Thoracic aorta (tissue), 2 donors: Measurements from ENCODE around the gene EPGN. TPM values are rescaled to one million over a fixed set of nuclear protein-coding genes. Genes with fewer than 3 reads are reported as not detected.

Experiments
- ATAC-seq: fragments of 150-250 bp; one replicate; pipeline ENCODE4 v1.8.0; 2017; ENCODE audit warnings: low read depth; ENCODE audit not compliant: insufficient number of reproducible peaks, low FRiP score
- DNase-seq: peaks from one replicate; pipeline ENCODE4 v3.0.0-alpha.2; 2020; ENCODE audit warnings: low spot score
- H3K27ac ChIP-seq, 2 donors: fragments of 200-600 bp; sonication (generic); 1 replicate in 1 of 2; 2 replicates in 1 of 2; pipeline ENCODE4 v1.5.1; 2016; ENCODE audit warnings: mild to moderate bottlenecking in 2 of 2, moderate library complexity in 2 of 2
- H3K27me3 ChIP-seq: fragments of 200-600 bp; sonication (generic); replicated peaks from 2 replicates; pipeline ENCODE4 v1.6.0; 2016; ENCODE audit warnings: mild to moderate bottlenecking; ENCODE audit not compliant: insufficient read depth
- H3K36me3 ChIP-seq: fragments of 200-600 bp; sonication (generic); one replicate; pipeline ENCODE4 v1.5.1; 2016
- H3K4me1 ChIP-seq, 2 donors: fragments of 200-600 bp; sonication (generic); 1 replicate in 1 of 2; 2 replicates in 1 of 2; pipeline versions ENCODE4 v1.5.1 to v1.6.0; 2016; ENCODE audit warnings: low read depth in 2 of 2, mild to moderate bottlenecking in 1 of 2; ENCODE audit not compliant: control insufficient read depth in 1 of 2
- H3K4me3 ChIP-seq: fragments of 200-600 bp; sonication (generic); 2 replicates; pipeline ENCODE4 v1.5.1; 2016; ENCODE audit warnings: mild to moderate bottlenecking
- H3K9me3 ChIP-seq: fragments of 200-600 bp; sonication (generic); 2 replicates; pipeline ENCODE4 v1.5.1; 2016
- CTCF ChIP-seq: fragments of 200-600 bp; sonication (generic); IDR thresholded peaks from one replicate; pipeline ENCODE4 v1.5.1; 2019; ENCODE audit warnings: antibody characterized with exemption
- total RNA-seq, 2 donors: library from RNA; depleted of rRNA; stranded (reverse); fragments of >200 nt; gene quantifications; one replicate each; pipeline versions ENCODE4 v1.1.0 to v1.2.3, GENCODE V29; 2016

The EPGN gene
- total RNA-seq, 2 donors from 2014 or later, result 1.6 TPM; not detected in 1

GRCh38 chr4:74266081-74266480 is 42.2 kb upstream of the EPGN start:
- DNase-seq, result no peak

GRCh38 chr4:74267998-74268606 is 40.2 kb upstream of the EPGN start:
- DNase-seq, result no peak
- H3K36me3 ChIP-seq, result no peaks in the 10 kb centered on the region
- no peak for TF ChIP-seq CTCF
- H3K27me3 ChIP-seq, result no peaks in the 10 kb centered on the region
- no peak overlapping the region for H3K4me3 ChIP-seq
- H3K9me3 ChIP-seq, result no peaks in the 10 kb centered on the region
- no peak overlapping the region for H3K27ac ChIP-seq
- H3K4me1 ChIP-seq, result no peaks in the 10 kb centered on the region
- no peak for ATAC-seq

More at GRCh38 chr4:74266081-74266480, 42.2 kb upstream of the EPGN start:
- no peak for ATAC-seq
- H3K36me3 ChIP-seq, result no peaks in the 10 kb centered on the region
- no peak overlapping the region for H3K4me3 ChIP-seq
- no peaks in the 10 kb centered on the region for H3K4me1 ChIP-seq
- H3K27me3 ChIP-seq, result no peaks in the 10 kb centered on the region
- TF ChIP-seq CTCF, result no peak
- H3K9me3 ChIP-seq, result no peaks in the 10 kb centered on the region
- no peak overlapping the region for H3K27ac ChIP-seq

GRCh38 chr4:74268643-74269042 is 39.6 kb upstream of the EPGN start:
- H3K36me3 ChIP-seq, result no peaks in the 10 kb centered on the region
- no peak overlapping the region for H3K27ac ChIP-seq
- no peaks in the 10 kb centered on the region for H3K9me3 ChIP-seq
- DNase-seq (no peak), ATAC-seq (no peak)
- no peaks in the 10 kb centered on the region for H3K4me1 ChIP-seq
- TF ChIP-seq CTCF, result no peak
- H3K27me3 ChIP-seq, result no peaks in the 10 kb centered on the region
- no peak overlapping the region for H3K4me3 ChIP-seq

GRCh38 chr4:74278490-74278889 is 29.8 kb upstream of the EPGN start:
- H3K4me3 ChIP-seq, result no peak overlapping the region
- no peaks in the 10 kb centered on the region for H3K4me1 ChIP-seq
- H3K27me3 ChIP-seq, result no peaks in the 10 kb centered on the region
- H3K9me3 ChIP-seq, result no peaks in the 10 kb centered on the region
- DNase-seq (no peak), ATAC-seq (no peak)
- TF ChIP-seq CTCF, result no peak
- H3K27ac ChIP-seq, result no peak overlapping the region
- no peaks in the 10 kb centered on the region for H3K36me3 ChIP-seq

GRCh38 chr4:74279716-74280115 is 28.6 kb upstream of the EPGN start:
- no peak overlapping the region for H3K4me3 ChIP-seq
- H3K9me3 ChIP-seq, result no peaks in the 10 kb centered on the region
- DNase-seq (no peak), ATAC-seq (no peak)
- TF ChIP-seq CTCF, result no peak
- H3K27ac ChIP-seq, result no peak overlapping the region
- H3K27me3 ChIP-seq, result no peaks in the 10 kb centered on the region
- H3K4me1 ChIP-seq, result no peaks in the 10 kb centered on the region
- no peaks in the 10 kb centered on the region for H3K36me3 ChIP-seq
